NCI-H1105 (cell line): ENCODE results near the gene CTNND2.

ENCODE experiments used
- DNase-seq: peaks from one replicate; lab custom pipeline; 2025; lab: John Stamatoyannopoulos, UW

Gene CTNND2

GRCh38 chr5:11258001-11258400 lies 646.2 kb downstream of the CTNND2 start:
- DNase-seq: no peak

- DNase-seq: no peak
These were observed 651.7 kb downstream of the CTNND2 start for GRCh38 chr5:11252523-11252922.

GRCh38 chr5:11252075-11252474 lies 652.2 kb downstream of the CTNND2 start:
- DNase-seq: no peak

GRCh38 chr5:11251247-11251646 lies 653.0 kb downstream of the CTNND2 start:
- no peak for DNase-seq

- DNase-seq: no peak
These were observed 655.3 kb downstream of the CTNND2 start for GRCh38 chr5:11248966-11249365.

GRCh38 chr5:11247224-11247623 lies 657.0 kb downstream of the CTNND2 start:
- no peak for DNase-seq

- no peak for DNase-seq
These were observed 663.7 kb downstream of the CTNND2 start for GRCh38 chr5:11240293-11241190.

- DNase-seq: no peak
These were observed 664.8 kb downstream of the CTNND2 start for GRCh38 chr5:11239261-11240015.

GRCh38 chr5:11234501-11234911 lies 669.7 kb downstream of the CTNND2 start:
- no peak for DNase-seq

- DNase-seq: no peak
These were observed 673.4 kb downstream of the CTNND2 start for GRCh38 chr5:11230890-11231289.

- no peak for DNase-seq
These were observed 677.2 kb downstream of the CTNND2 start for GRCh38 chr5:11227064-11227463.

- DNase-seq: no peak
These were observed 679.6 kb downstream of the CTNND2 start for GRCh38 chr5:11224436-11225187.

- DNase-seq: no peak
These were observed 682.1 kb downstream of the CTNND2 start for GRCh38 chr5:11222169-11222568.

- no peak for DNase-seq
These were observed 689.2 kb downstream of the CTNND2 start for GRCh38 chr5:11214864-11215644.

GRCh38 chr5:11212706-11213105 lies 691.5 kb downstream of the CTNND2 start:
- DNase-seq: no peak

- DNase-seq: no peak
These were observed 706.5 kb downstream of the CTNND2 start for GRCh38 chr5:11197726-11198125.

GRCh38 chr5:11191673-11192072 lies 712.6 kb downstream of the CTNND2 start:
- DNase-seq: no peak

GRCh38 chr5:11182441-11183080 lies 721.7 kb downstream of the CTNND2 start:
- DNase-seq: no peak

GRCh38 chr5:11181940-11182339 lies 722.3 kb downstream of the CTNND2 start:
- DNase-seq: no peak

- DNase-seq: no peak
These were observed 723.4 kb downstream of the CTNND2 start for GRCh38 chr5:11180890-11181289.
